Activated naive CD4-positive, alpha-beta T cell treated with anti-CD3 and anti-CD28 coated beads, Interleukin-2, amount 50 U/mL, for 72 hours (primary cell): ENCODE data around the gene OGN. TPM values are rescaled to one million over a fixed set of nuclear protein-coding genes. Genes with fewer than 3 reads are reported as not detected.

Experiments used
- total RNA-seq, 2 donors: library from RNA; stranded (reverse); gene quantifications; one replicate each; pipeline ENCODE4 v1.2.3, GENCODE V29; 2022

The OGN gene
- total RNA-seq, 2 donors from 2014 or later = not detected

Other genes with a start within 250 kb of the OGN start
- gene IARS1, start 110.9 kb downstream of the OGN start, total RNA-seq = 100 to 1,000 TPM; 199 to 222 TPM
- gene NOL8, start 79.2 kb downstream of the OGN start, total RNA-seq = 10 to 100 TPM; 64.2 to 66.9 TPM
- 10 to 100 TPM; 22.3 to 26.4 TPM for gene CENPP, start 78.6 kb downstream of the OGN start, total RNA-seq
- gene OMD, start 19.9 kb upstream of the OGN start, total RNA-seq = not detected
- not detected for gene ASPN, start 77.9 kb upstream of the OGN start, total RNA-seq
- gene ECM2, start 131.4 kb upstream of the OGN start, total RNA-seq = not detected